Vagina (tissue), 2 donors: ENCODE data around the gene ZCCHC12.

Source experiments
- POLR2A ChIP-seq, 2 donors: fragments of 450-650 bp; IDR thresholded peaks; one replicate each; pipeline ENCODE4 v1.6.1; 2017; ENCODE audit warnings: antibody characterized with exemption in 2 of 2, mild to moderate bottlenecking in 2 of 2, moderate library complexity in 2 of 2
- POLR2AphosphoS5 ChIP-seq, 2 donors: sonication (generic); formaldehyde crosslinking; IDR thresholded peaks; one replicate each; pipeline ENCODE4 v1.9.0; 2017; ENCODE audit warnings: antibody characterized with exemption in 2 of 2, mild to moderate bottlenecking in 2 of 2, low read depth in 1 of 2; ENCODE audit not compliant: insufficient read depth in 1 of 2
- TF ChIP-seq, protein P1 (sequence below), 3 experiments: fragments of 450-650 bp in 2 of 3; fragments of 200-600 bp in 1 of 3; sonication (generic) in 1 of 3; IDR thresholded peaks; one replicate each; pipeline ENCODE4 v1.5.1; 2017 to 2019; ENCODE audit warnings: antibody characterized with exemption in 3 of 3, mild to moderate bottlenecking in 2 of 3, moderate library complexity in 2 of 3

DNA sequence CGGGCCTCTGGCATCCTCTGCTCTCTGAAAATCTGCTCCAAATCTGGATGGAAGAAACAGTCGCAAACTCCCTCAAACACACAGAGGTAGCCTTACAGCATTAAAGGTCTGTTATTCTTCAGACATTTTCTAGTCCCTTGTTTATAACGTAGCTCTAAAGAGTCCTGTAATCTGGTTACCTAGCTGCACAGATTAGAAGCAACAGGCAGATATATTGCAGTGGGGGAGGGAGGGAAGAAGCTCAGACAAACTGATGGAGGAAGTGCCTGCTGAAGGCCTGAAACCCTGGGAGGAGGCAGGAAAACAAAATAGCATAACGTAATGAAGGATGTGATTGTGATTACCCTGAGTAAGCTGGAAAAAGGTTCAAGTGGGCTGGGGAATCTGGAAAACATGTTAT, 39.4 kb downstream of the ZCCHC12 start:
- TF ChIP-seq, protein P1, sequence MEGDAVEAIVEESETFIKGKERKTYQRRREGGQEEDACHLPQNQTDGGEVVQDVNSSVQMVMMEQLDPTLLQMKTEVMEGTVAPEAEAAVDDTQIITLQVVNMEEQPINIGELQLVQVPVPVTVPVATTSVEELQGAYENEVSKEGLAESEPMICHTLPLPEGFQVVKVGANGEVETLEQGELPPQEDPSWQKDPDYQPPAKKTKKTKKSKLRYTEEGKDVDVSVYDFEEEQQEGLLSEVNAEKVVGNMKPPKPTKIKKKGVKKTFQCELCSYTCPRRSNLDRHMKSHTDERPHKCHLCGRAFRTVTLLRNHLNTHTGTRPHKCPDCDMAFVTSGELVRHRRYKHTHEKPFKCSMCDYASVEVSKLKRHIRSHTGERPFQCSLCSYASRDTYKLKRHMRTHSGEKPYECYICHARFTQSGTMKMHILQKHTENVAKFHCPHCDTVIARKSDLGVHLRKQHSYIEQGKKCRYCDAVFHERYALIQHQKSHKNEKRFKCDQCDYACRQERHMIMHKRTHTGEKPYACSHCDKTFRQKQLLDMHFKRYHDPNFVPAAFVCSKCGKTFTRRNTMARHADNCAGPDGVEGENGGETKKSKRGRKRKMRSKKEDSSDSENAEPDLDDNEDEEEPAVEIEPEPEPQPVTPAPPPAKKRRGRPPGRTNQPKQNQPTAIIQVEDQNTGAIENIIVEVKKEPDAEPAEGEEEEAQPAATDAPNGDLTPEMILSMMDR (IDR thresholded peaks at IDR 0.05), result no peak
- no peak for TF ChIP-seq POLR2A (IDR thresholded peaks at IDR 0.05)
- TF ChIP-seq POLR2AphosphoS5 (IDR thresholded peaks at IDR 0.05; ENCODE audit: insufficient read depth in 1 of 2, low read depth in 1 of 2), result no peak
